ENCODE data around the gene DGCR8.

The DGCR8 gene

DNA sequence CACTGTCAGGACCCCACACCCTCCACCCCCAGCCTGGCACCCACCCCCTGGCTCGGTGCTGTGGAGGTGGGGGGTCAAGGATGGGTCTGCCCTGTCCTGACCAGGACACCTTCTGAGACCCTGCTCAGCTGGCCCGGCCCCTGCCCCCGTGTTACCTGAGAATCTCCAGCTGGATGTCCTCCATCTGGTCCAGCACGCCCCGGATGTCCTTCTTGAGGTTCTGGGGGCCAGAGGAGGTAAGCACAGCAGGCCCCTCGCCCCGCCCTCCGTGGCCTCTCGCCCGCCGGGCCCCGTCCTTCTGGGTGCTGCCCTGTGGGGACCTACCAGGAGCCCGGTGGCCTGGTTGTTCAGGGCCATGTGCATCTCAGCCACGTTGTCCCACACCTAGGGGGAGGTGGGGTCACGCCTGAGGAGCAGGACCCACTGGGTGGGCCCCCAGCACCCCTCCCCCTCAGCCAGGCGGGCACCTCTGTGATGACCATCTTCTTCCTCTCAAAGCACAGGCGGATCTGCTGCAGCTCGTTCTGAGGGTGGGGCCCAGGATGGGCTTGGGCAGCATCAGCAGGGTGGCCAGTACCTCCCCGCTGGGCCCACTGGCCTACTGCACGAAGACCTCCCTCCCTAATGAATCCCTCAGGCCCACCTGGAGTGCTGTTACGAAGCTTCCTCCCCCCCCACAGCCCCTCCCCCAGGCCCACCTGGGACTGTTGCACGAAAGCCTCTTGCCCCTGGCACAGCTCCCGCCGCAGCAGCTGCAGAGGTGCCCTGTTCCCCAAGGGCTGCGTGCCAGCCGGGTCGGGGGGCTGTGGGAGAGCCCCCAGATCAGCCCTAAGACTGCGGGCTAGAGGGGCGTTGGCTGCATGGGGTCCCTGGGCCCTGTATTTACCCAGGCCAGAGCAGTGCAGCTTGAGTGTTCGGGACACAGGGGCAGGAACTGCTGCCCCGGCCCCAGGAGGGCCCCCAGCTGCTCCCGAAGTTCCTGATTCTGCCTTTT is 69.5 kb downstream of the DGCR8 start:
- in situ Hi-C loops (cut with MboI; ENCODE audit: low sequenced_read_pairs) = loop anchor here (10.0 kb wide), 1 partner anchor 115 kb away; the partner anchor contains the start of gene RTN4R

DNA sequence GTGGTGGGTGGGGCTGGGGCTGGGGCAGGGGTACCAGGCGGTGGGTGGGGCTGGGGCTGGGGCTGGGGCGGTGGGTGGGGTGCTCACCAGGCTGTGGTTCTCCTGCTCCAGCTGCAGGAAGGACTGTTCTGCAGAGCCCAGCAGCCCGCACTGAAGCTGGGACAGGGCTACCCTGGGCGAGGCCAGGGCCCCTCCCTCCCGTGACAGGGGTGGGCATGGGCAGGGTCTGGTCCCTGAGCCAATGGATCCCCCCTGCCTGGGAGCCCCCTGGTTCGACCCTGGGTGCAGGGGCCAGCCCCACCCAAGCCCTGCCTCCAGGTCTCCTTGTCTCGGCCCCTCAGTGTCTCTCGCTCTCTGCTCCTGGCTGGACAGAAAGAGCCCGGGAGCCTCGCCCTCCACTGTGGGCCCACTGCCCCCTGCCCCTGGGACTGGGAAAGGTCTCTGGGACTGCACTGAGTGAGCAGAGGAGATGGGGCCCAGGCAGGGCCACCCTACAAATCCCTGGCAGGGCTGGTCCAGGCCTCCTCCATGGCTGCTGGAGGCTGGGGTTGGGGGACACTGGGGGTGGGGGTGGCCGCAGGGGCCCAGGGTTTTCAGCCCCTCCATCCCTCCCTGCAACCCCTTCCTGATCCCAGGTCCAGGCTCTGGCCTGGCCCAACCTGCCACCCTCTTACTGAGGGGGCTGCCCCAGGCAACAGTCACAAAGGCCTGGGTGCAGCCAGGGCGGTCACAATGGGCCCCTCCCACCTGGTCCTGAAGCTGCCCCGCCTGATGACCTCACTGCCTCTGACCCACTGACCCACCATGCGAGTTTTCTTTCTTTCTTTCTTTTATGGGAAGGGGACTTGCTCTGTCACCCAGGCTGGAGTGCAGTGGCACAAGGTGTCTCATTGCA is 70.6 kb downstream of the DGCR8 start, which contains the start of gene CCDC188:
Gene CCDC188, minus strand, starts transcription at position 675 of the 895 bp plus-strand sequence. Its CDS starts 69 bp downstream, at position 606.
- in situ Hi-C loops (cut with MboI; ENCODE audit: low sequenced_read_pairs) = loop anchor here (10.0 kb wide), 1 partner anchor 114 kb away; the partner anchor contains the start of gene RTN4R

DNA sequence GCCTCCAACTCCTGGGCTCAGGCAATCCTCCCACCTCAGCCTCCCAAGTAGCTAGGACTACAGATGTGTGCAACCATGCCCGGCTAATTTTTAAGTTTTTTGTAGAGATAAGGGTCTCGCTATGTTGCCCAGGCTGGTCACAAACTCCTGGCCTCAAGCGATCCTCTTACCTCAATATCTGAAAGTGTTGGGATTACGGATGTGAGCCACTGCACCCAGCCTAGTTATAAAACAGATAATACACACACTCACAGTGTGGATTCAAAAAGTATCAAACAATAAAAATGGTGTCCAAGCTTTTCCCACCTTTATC is 71.2 kb downstream of the DGCR8 start:
- in situ Hi-C loops (cut with MboI; ENCODE audit: low sequenced_read_pairs) = loop anchor here (10.0 kb wide), 1 partner anchor 114 kb away; the partner anchor contains the start of gene RTN4R

DNA sequence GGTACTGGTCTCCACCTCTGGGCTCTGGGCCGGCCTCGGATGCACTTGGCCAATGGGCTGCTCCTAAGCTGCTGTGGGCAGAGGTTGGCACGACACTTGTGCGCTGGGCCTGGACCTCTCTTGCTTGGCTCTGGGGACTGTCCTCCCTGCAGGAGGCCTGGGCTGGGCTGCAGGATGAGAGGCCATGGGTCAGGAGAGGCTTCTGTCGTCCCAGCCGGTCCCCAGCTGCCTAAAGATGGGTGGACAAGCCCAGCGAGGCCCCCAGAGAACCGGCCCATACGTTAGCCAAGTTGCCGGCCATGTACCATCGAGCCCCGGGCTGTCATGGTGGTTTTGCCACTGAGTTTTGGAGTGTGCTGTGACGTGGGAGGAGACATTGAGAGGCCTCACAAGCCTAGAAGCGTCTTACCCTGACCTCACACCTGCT is 72.4 kb downstream of the DGCR8 start:
- in situ Hi-C loops (cut with MboI; ENCODE audit: low sequenced_read_pairs) = loop anchor here (10.0 kb wide), 1 partner anchor 112 kb away; the partner anchor contains the start of gene RTN4R

DNA sequence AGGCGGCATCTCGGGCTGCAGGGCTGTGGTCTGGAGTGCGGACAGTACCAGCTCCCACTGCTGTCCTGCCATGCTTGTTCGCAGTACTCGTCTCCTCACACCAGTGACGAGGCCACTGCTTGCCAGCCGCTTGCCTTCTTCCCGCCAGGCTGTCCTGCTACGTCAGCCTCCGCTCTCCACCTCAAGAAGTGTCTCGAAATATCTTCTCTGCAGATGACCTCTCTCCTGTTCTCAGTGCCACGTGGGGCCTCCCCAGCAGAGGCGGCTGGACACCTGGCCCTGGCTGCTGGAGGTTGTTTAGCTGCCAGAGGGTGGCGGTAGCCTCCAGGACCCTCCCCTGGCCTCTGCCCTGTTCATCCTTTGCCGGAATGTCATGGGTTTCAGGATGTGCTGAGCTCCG is 73.9 kb downstream of the DGCR8 start:
- in situ Hi-C loops (cut with MboI; ENCODE audit: low sequenced_read_pairs) = loop anchor here (10.0 kb wide), 1 partner anchor 111 kb away; the partner anchor contains the start of gene RTN4R

DNA sequence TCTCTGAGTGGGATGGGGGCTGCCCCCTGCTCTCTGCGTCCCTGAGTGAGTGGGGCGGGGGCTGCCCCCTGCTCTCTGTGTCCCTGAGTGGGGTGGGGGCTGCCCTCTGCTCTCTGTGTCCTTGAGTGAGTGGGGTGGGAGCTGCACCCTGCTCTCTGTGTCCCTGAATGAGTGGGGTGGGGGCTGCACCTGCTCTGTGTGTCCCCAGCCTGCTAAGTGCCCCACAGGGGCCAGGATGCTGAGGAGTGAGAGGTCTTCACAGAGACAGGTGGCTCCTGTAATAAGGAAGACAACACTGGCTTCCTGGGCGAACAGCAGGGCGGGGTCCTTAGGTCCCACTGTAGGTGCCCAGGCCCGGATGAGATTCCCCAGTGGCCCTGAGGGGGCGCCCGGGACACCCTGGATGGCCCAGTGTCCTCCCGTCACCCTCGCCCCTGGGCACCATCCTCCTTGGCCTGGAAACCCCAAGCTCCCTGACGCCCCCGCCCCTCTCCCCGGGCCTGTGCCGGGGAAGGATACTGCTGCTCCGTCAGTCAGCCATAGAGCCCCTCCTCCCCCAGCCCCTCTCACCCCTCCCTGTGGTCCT is 74.7 kb downstream of the DGCR8 start:
- in situ Hi-C loops (cut with MboI; ENCODE audit: low sequenced_read_pairs) = loop anchor here (10.0 kb wide), 1 partner anchor 110 kb away; the partner anchor contains the start of gene RTN4R

DNA sequence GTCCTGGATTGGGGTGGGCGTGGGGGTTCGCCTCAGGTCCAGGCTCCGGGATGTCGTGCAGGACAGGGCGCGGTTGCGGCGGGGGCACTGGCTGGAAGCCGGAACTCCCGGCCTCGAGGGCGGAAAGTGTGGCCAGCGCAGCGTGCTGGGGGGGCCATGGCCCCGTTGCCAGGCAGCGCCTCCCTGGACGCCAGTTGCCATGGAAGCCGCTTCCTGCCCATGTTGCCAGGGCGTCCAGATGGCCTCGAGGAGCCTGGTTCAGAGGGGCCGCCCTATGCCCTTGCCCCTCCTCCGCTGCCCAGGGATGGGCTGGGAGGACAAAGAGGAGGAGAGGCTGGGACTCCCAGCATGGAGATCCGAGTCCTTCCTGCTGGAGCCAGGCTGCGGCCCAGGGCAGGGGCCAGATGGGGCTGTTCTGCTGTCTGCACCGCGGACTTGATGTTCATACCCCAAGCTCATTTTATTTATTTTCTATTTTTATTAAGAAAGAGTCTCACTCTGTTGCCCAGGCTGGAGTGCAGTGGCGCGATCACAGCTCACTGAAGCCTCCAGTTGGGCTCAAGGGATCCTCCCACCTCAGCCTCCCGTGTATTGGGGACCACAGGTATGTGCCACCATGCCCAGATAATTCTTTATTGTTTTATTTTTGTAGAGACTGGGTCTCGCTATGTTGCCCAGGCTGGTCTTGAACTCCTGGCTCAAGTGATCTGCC is 75.4 kb downstream of the DGCR8 start:
- in situ Hi-C loops (cut with MboI; ENCODE audit: low sequenced_read_pairs) = loop anchor here (10.0 kb wide), 1 partner anchor 109 kb away; the partner anchor contains the start of gene RTN4R

DNA sequence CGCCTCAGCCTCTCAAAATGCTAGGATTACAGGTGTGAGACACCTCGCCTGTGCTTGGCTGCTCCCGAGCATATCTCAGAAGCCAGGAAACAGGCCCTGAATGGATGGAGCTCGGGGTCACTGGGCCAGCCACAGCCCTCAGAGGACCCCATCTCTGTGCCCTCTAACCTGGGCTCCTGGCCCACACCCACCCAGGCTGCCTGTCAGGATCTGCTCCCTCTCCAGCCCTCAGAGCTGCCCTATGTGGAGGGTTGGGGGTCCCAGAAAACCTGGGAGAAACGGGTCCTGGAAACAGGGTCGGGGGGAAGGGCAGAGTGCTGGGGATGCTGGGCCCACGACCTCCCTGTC is 76.0 kb downstream of the DGCR8 start:
- in situ Hi-C loops (cut with MboI; ENCODE audit: low sequenced_read_pairs) = loop anchor here (10.0 kb wide), 1 partner anchor 109 kb away; the partner anchor contains the start of gene RTN4R

DNA sequence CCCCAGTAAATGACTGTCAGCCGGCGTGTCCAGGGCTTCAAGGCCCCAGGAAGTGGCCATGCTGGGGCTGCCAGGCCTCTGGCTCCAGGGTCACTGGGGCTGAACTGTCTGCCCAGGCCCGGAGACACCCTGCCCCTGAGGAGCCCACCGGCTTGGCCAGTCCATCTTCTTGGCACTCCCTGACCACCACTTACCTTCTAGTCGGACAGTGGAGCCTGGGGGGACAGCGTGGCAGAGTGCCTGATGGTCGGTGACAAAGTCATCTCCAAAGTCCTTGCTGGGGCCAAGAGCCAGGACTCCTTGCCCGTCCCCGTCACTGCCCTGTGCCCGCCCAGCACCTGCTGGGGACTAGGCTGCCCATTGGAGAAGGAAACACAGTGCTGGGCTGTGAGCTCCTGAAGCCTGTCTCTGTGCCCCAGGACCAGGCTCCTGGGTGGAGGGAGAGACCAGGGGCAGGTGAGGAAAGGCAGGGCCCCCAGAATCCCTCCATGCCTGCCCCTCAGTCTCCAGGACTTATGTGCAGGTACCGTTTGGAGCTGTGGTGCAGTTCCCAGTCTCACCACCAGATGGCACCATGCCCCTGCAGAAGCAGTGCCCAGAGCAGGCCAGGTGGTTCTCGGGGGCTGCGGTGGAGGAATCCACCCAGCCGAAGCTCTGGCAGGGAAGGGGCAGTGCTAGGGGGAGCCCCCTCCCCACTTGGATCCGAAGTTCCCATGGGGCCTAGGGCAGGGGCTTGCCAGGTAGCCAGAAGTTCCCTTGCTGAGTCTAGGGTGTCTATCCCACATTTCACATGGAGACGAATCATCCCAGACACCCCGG is 76.8 kb downstream of the DGCR8 start:
- in situ Hi-C loops (cut with MboI; ENCODE audit: low sequenced_read_pairs) = loop anchor here (10.0 kb wide), 1 partner anchor 108 kb away; the partner anchor contains the start of gene RTN4R

DNA sequence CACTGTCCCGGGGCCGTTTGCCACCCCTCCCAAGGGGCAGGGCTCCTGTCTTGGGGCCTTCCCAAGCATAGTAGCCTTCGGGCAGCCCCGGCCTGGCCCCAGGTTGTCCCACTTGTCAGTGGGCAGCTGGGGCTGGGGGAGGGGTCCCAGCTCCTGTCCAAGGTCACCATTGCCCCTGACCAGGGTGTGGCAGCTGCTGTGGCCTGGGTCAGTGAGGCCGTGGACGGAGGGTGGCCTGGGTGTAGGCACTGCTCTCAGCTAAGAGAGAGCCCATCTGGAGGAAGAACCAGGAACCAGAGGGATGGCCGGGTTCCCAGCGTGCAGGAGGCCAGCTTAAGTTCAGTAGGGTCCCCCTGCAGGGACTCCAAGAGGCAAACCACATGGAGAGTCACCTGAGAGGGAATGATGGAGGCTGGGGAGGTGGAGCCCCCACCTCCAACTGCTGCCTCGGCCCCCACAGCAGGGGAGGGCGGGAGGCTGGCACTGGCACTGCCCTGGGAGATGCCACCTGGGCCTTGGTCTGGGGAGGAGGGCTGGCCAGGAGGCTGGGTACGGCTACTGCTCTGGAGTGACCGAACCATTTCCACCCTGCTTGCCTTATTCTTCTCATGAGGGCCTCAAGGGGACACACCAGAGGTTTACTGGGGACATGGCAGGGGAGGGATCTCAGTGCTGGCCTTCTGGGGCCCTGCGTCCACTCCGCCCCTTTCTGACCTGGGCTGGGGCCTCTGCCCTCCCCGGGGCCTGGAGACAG is 77.6 kb downstream of the DGCR8 start:
- in situ Hi-C loops (cut with MboI; ENCODE audit: low sequenced_read_pairs) = loop anchor here (10.0 kb wide), 1 partner anchor 107 kb away; the partner anchor contains the start of gene RTN4R

DNA sequence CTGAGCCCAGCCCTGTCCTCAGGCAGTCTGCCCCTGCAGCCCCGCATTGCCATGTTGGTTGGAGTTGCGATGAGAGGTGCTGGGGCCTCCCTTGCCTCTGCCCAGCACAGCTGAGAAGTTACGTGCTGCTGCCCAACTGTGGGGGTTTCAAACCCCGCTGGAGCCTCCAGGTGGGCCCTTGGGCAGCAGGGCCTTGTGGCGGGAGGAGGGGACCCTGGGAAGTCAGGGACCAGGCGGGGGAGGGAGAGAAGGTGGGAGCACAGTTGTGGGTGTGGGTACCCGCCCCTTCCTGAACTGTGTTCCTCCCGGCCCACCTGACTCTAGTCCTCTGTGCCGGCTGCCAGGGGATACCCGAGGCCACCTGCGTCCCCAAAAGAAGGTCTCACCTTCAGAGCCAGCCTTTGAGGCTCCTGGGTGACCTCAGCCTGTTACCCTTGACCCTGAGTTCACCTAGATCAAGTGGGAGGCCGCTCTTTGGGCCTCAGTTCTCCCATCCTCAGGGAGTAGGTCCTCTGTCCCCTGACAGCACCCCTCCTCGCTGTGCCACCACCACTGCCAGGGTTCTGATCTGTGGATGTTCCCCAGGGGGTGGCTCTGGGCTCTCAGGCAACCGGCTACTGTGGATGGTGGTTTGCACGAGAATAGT is 78.5 kb downstream of the DGCR8 start:
- in situ Hi-C loops (cut with MboI; ENCODE audit: low sequenced_read_pairs) = loop anchor here (10.0 kb wide), 1 partner anchor 106 kb away; the partner anchor contains the start of gene RTN4R

DNA sequence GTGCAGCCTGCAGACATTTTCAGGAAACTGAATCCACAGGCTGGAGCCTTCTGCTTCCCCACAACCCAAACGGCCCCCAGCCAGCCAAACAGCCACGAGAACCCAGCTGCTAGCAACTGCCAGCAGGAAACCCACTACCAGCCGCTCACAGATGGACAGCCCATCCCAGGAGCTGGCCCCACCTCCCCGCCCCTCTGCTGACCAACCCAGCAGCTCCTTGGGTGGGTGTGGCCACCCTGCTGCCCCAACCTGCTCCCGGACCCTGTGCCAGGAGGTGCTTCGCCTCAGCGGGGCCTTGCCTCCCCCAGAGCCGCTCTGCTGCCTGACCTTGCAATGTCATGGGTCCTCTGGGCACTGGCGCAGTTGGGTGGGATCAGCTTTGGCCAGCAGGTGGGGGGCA is 79.0 kb downstream of the DGCR8 start:
- in situ Hi-C loops (cut with MboI; ENCODE audit: low sequenced_read_pairs) = loop anchor here (10.0 kb wide), 1 partner anchor 106 kb away; the partner anchor contains the start of gene RTN4R

DNA sequence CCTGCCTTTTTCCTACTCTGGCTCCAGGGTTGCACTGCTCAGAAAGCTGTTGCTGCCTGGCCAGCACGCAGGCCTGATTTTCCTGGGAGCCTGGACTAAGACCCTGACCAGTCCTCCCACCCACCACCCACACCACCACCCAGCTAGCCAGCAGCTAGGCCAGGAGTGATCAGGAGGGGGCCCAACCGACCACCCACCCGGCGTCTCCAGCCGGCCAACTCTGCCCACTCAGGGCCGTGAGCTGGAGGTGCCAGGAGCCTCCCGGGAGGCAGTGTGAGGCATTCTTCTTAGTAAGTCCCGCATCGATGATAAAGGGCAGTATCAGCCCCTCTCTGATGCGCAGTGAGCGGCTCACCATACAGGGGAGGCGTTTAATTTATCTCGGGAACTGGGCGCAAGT is 79.5 kb downstream of the DGCR8 start:
- in situ Hi-C loops (cut with MboI; ENCODE audit: low sequenced_read_pairs) = loop anchor here (10.0 kb wide), 1 partner anchor 105 kb away; the partner anchor contains the start of gene RTN4R

DNA sequence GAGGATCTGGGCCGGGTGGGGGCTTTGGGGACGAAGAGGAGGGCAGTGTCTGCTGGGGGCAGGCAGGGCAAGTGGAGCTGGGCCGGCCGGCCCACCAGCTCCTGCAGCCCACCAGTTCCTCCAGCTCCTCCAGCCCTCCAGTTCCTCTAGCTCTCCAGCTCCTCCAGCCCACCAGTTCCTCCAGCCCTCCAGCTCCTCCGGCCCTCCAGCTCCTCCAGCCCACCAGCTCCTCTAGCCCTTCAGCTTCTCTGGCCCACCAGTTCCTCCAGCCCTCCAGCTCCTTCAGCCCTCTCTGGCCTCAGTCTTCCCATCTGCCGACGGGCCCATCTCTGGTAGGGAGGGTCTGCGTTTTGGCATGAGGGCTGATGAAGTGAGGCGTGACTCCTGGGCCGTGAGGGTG is 80.0 kb downstream of the DGCR8 start:
- in situ Hi-C loops (cut with MboI; ENCODE audit: low sequenced_read_pairs) = no loop called here
